ENCODE data around the gene ME3. TPM values are rescaled to one million over a fixed set of nuclear protein-coding genes. Genes with fewer than 3 reads are reported as not detected.
A peak's percentile ranks its signal among the peaks of the same experiment; 100 is the strongest.
"Not testable (repeated sequence)": the region's sequence is repeated elsewhere in the genome, so short reads cannot be mapped to it uniquely, and the experiment has no call there.

Gene ME3
- polyA plus RNA-seq, 12 donors = 5.7 to 15.6 (median 8.1) TPM; not detected in 1

- no peak for DNase-seq
These were observed 231.6 kb downstream of the ME3 start for GRCh38 chr11:86440843-86441242.

GRCh38 chr11:86440305-86440716, 232.1 kb downstream of the ME3 start:
- peak; percentile 83 for DNase-seq

- DNase-seq = no peak
These were observed 233.7 kb downstream of the ME3 start for GRCh38 chr11:86438685-86439084.

GRCh38 chr11:86435711-86436110, 236.7 kb downstream of the ME3 start:
- no peak for DNase-seq

GRCh38 chr11:86433361-86434095, 238.9 kb downstream of the ME3 start:
- not testable (repeated sequence) for DNase-seq

- DNase-seq = no peak
These were observed 241.2 kb downstream of the ME3 start for GRCh38 chr11:86431258-86431657.

GRCh38 chr11:86427441-86427840, 245.0 kb downstream of the ME3 start:
- DNase-seq = no peak

GRCh38 chr11:86423488-86423887, 248.9 kb downstream of the ME3 start:
- DNase-seq = not testable (repeated sequence)

GRCh38 chr11:86422371-86422770, 250.0 kb downstream of the ME3 start:
- DNase-seq = no peak

- DNase-seq = no peak
These were observed 250.5 kb downstream of the ME3 start for GRCh38 chr11:86421946-86422345.

GRCh38 chr11:86418917-86419316, 253.5 kb downstream of the ME3 start:
- no peak for DNase-seq

GRCh38 chr11:86418513-86418912, 253.9 kb downstream of the ME3 start:
- DNase-seq = no peak

GRCh38 chr11:86418106-86418505, 254.3 kb downstream of the ME3 start:
- no peak for DNase-seq

- DNase-seq = not testable (repeated sequence)
These were observed 255.5 kb downstream of the ME3 start for GRCh38 chr11:86416951-86417350.

- no peak for DNase-seq
These were observed 255.9 kb downstream of the ME3 start for GRCh38 chr11:86416494-86416893.

GRCh38 chr11:86415026-86415425, 257.4 kb downstream of the ME3 start:
- DNase-seq = no peak

GRCh38 chr11:86414032-86414431, 258.4 kb downstream of the ME3 start:
- no peak for DNase-seq

GRCh38 chr11:86408845-86409244, 263.6 kb downstream of the ME3 start:
- DNase-seq = no peak

GRCh38 chr11:86403458-86403857, 269.0 kb downstream of the ME3 start:
- DNase-seq = no peak

- no peak for DNase-seq
These were observed 274.3 kb downstream of the ME3 start for GRCh38 chr11:86398106-86398505.

- no peak for DNase-seq
These were observed 275.1 kb downstream of the ME3 start for GRCh38 chr11:86397351-86397750.

- no peak for DNase-seq
These were observed 276.0 kb downstream of the ME3 start for GRCh38 chr11:86396396-86396795.

GRCh38 chr11:86395061-86395551, 277.3 kb downstream of the ME3 start:
- DNase-seq = no peak

Measured in muscle of arm (tissue), 12 donors.